ENCODE data around the gene NEU2.
"Not testable (repeated sequence)": the region's sequence is repeated elsewhere in the genome, so short reads cannot be mapped to it uniquely, and the experiment has no call there.

The NEU2 gene

GRCh38 chr2:233064530-233065199 is 32.2 kb downstream of the NEU2 start:
- H3K4me3 ChIP-seq (replicated peaks in 1 of 2; ENCODE audit: low read depth in 2 of 2, low read length in 2 of 2), result no peak overlapping the region
- TF ChIP-seq CTCF (IDR thresholded peaks at IDR 0.05; ENCODE audit: low read depth, low read length), result no peak
- peak in 1 of 2 donors; percentile 10 for DNase-seq (ENCODE audit: low read depth in 2 of 2)

- not testable (repeated sequence) for H3K4me3 ChIP-seq (replicated peaks in 1 of 2; ENCODE audit: low read depth in 2 of 2, low read length in 2 of 2)
Observed at GRCh38 chr2:233065200-233065589, 32.7 kb downstream of the NEU2 start.

GRCh38 chr2:233065954-233066470 is 33.5 kb downstream of the NEU2 start:
- TF ChIP-seq CTCF (IDR thresholded peaks at IDR 0.05; ENCODE audit: low read depth, low read length), result no peak

More at GRCh38 chr2:233065200-233065589, 32.7 kb downstream of the NEU2 start:
- DNase-seq (ENCODE audit: low read depth in 2 of 2), result peak in 1 of 2 donors; percentile 25

GRCh38 chr2:233068762-233069418 is 36.4 kb downstream of the NEU2 start:
- no peak for TF ChIP-seq CTCF (IDR thresholded peaks at IDR 0.05; ENCODE audit: low read depth, low read length)
- H3K4me3 ChIP-seq (replicated peaks in 1 of 2; ENCODE audit: low read depth in 2 of 2, low read length in 2 of 2), result no peak overlapping the region
- DNase-seq (ENCODE audit: low read depth in 2 of 2), result no peak

More at GRCh38 chr2:233065954-233066470, 33.5 kb downstream of the NEU2 start:
- DNase-seq (ENCODE audit: low read depth in 2 of 2), result no peak
- H3K4me3 ChIP-seq (replicated peaks in 1 of 2; ENCODE audit: low read depth in 2 of 2, low read length in 2 of 2), result no peak overlapping the region

GRCh38 chr2:233072838-233073237 is 40.4 kb downstream of the NEU2 start:
- H3K4me3 ChIP-seq (replicated peaks in 1 of 2; ENCODE audit: low read depth in 2 of 2, low read length in 2 of 2), result no peak overlapping the region
- DNase-seq (ENCODE audit: low read depth in 2 of 2), result no peak
- TF ChIP-seq CTCF (IDR thresholded peaks at IDR 0.05; ENCODE audit: low read depth, low read length), result no peak

- DNase-seq (ENCODE audit: low read depth in 2 of 2), result no peak
- H3K4me3 ChIP-seq (replicated peaks in 1 of 2; ENCODE audit: low read depth in 2 of 2, low read length in 2 of 2), result no peak overlapping the region
- TF ChIP-seq CTCF (IDR thresholded peaks at IDR 0.05; ENCODE audit: low read depth, low read length), result no peak
Observed at GRCh38 chr2:233074106-233074505, 41.6 kb downstream of the NEU2 start.

GRCh38 chr2:233075141-233075965 is 42.9 kb downstream of the NEU2 start:
- DNase-seq (ENCODE audit: low read depth in 2 of 2), result no peak
- TF ChIP-seq CTCF (IDR thresholded peaks at IDR 0.05; ENCODE audit: low read depth, low read length), result no peak
- no peak overlapping the region for H3K4me3 ChIP-seq (replicated peaks in 1 of 2; ENCODE audit: low read depth in 2 of 2, low read length in 2 of 2)
